HEK293 (cell line): ENCODE data around the gene RHBDF2.

Source experiments
- CTCF ChIP-seq: fragments of 450-650 bp; formaldehyde crosslinking; IDR thresholded peaks from 2 replicates; pipeline ENCODE4 v1.5.1; 2016; ENCODE audit warnings: missing biosample characterization, missing genetic modification characterization
- HOXA7 ChIP-seq: sonication (generic); formaldehyde crosslinking; IDR thresholded peaks from 2 replicates; pipeline ENCODE4 v1.8.1; 2022; ENCODE audit warnings: missing genetic modification reagents, borderline replicate concordance
- KLF1 ChIP-seq: fragments of 450-650 bp; formaldehyde crosslinking; IDR thresholded peaks from 2 replicates; pipeline ENCODE4 v1.5.1; 2016; ENCODE audit warnings: missing biosample characterization, missing genetic modification characterization
- MZF1 ChIP-seq: fragments of 450-650 bp; formaldehyde crosslinking; IDR thresholded peaks from 2 replicates; pipeline ENCODE4 v1.5.1; 2017; ENCODE audit warnings: missing biosample characterization, missing genetic modification characterization, borderline replicate concordance
- REST ChIP-seq: fragments of 450-650 bp; formaldehyde crosslinking; IDR thresholded peaks from 2 replicates; pipeline ENCODE4 v1.5.1; 2016; ENCODE audit warnings: missing biosample characterization, missing genetic modification characterization
- SCRT2 ChIP-seq: fragments of 450-650 bp; formaldehyde crosslinking; IDR thresholded peaks from 2 replicates; pipeline ENCODE4 v1.5.1; 2016; ENCODE audit warnings: missing biosample characterization, missing genetic modification characterization
- YY1 ChIP-seq: fragments of 450-650 bp; formaldehyde crosslinking; IDR thresholded peaks from 2 replicates; pipeline ENCODE4 v1.5.1; 2018; ENCODE audit warnings: missing biosample characterization, missing genetic modification characterization
- ZBTB1 ChIP-seq: fragments of 450-650 bp; formaldehyde crosslinking; IDR thresholded peaks from 2 replicates; pipeline ENCODE4 v1.5.1; 2016; ENCODE audit warnings: missing biosample characterization, missing genetic modification characterization
- ZFP69B ChIP-seq: fragments of 450-650 bp; formaldehyde crosslinking; IDR thresholded peaks from 2 replicates; pipeline ENCODE4 v1.5.1; 2016; ENCODE audit warnings: missing biosample characterization, missing genetic modification characterization
- ZNF274 ChIP-seq, 2 experiments: fragments of 200-500 bp in 1 of 2; fragments of 450-650 bp in 1 of 2; sonication (Bioruptor generic) in 1 of 2; formaldehyde crosslinking in 1 of 2; IDR thresholded peaks; 2 replicates each; pipeline versions ENCODE4 v1.5.1 to v1.6.1; 2014 to 2016; ENCODE audit warnings: borderline replicate concordance in 1 of 2, inconsistent platforms in 1 of 2, low read length in 1 of 2, missing biosample characterization in 1 of 2, missing genetic modification characterization in 1 of 2
- ZNF785 ChIP-seq: fragments of 450-650 bp; formaldehyde crosslinking; IDR thresholded peaks from 2 replicates; pipeline ENCODE4 v1.5.1; 2016; ENCODE audit warnings: missing biosample characterization, missing genetic modification characterization

GRCh38 chr17:76426853-76427252, 74.4 kb downstream of the RHBDF2 start:
- TF ChIP-seq CTCF (tag by site-specific recombination) (no peak), SCRT2 (tag by site-specific recombination) (no peak), KLF1 (no peak), MZF1 (tag by site-specific recombination) (no peak), HOXA7 (no peak), YY1 (tag by site-specific recombination) (no peak), ZNF274 (IDR thresholded peaks at IDR 0.05; ENCODE audit: low read length) (no peak), ZNF274 (tag by site-specific recombination; IDR thresholded peaks at IDR 0.05; ENCODE audit: borderline replicate concordance) (no peak), REST (tag by site-specific recombination) (no peak), ZFP69B (tag by site-specific recombination) (no peak), ZNF785 (tag by site-specific recombination) (no peak), ZBTB1 (tag by site-specific recombination) (no peak)
